H9 (cell line): Measurements from ENCODE around the gene GPR137B. TPM values are rescaled to one million over a fixed set of nuclear protein-coding genes. Genes with fewer than 3 reads are reported as not detected.

Experiments
- DNase-seq: peaks from one replicate; pipeline ENCODE4 v3.0.0-alpha.2; 2017
- H2AFZ ChIP-seq: one replicate; pipeline ENCODE4 v1.6.1; 2013; ENCODE audit warnings: mild to moderate bottlenecking, low read length, control low read depth, moderate library complexity
- H2AK5ac ChIP-seq: 2 replicates; pipeline ENCODE4 v1.6.1; 2013; ENCODE audit warnings: low read length, control low read depth, mixed read lengths; ENCODE audit not compliant: insufficient read length
- H2BK120ac ChIP-seq: one replicate; pipeline ENCODE4 v1.6.1; 2013; ENCODE audit warnings: low read depth, mild to moderate bottlenecking, low read length, control low read depth, inconsistent platforms; ENCODE audit not compliant: poor library complexity, severe bottlenecking
- H2BK12ac ChIP-seq: 2 replicates; pipeline ENCODE4 v1.6.1; 2013; ENCODE audit warnings: low read length, control low read depth, mixed read lengths, low read depth; ENCODE audit not compliant: insufficient read length
- H2BK15ac ChIP-seq: 2 replicates; pipeline ENCODE4 v1.6.1; 2013; ENCODE audit warnings: low read depth, low read length, control low read depth
- H2BK20ac ChIP-seq: one replicate; pipeline ENCODE4 v1.6.1; 2013; ENCODE audit warnings: low read depth, mild to moderate bottlenecking, low read length, control low read depth, inconsistent platforms; ENCODE audit not compliant: poor library complexity, severe bottlenecking
- H2BK5ac ChIP-seq: 2 replicates; pipeline ENCODE4 v1.6.1; 2013; ENCODE audit warnings: low read length, control low read depth, mixed read lengths; ENCODE audit not compliant: insufficient read length
- H3K14ac ChIP-seq: 2 replicates; pipeline ENCODE4 v1.6.1; 2013; ENCODE audit warnings: low read length, control low read depth; ENCODE audit not compliant: insufficient read depth
- H3K18ac ChIP-seq: 2 replicates; pipeline ENCODE4 v1.6.1; 2013; ENCODE audit warnings: low read depth, mild to moderate bottlenecking, mixed read lengths, low read length, control low read depth; ENCODE audit not compliant: insufficient read length
- H3K23ac ChIP-seq: 2 replicates; pipeline ENCODE4 v1.6.1; 2013; ENCODE audit warnings: low read length, control low read depth, mixed read lengths, low read depth; ENCODE audit not compliant: insufficient read length
- H3K23me2 ChIP-seq: 2 replicates; pipeline ENCODE4 v1.6.1; 2013; ENCODE audit warnings: low read depth, mild to moderate bottlenecking, mixed read lengths, low read length, control low read depth; ENCODE audit not compliant: insufficient read length, poor library complexity, severe bottlenecking
- H3K27ac ChIP-seq: 2 replicates; pipeline ENCODE4 v1.5.1; 2013; ENCODE audit warnings: low read length, control low read depth, mixed read lengths, low read depth; ENCODE audit not compliant: insufficient read length
- H3K27me3 ChIP-seq: 2 replicates; pipeline ENCODE4 v1.6.1; 2013; ENCODE audit warnings: low read length, control low read depth, inconsistent platforms; ENCODE audit not compliant: insufficient read depth
- H3K4ac ChIP-seq: 2 replicates; pipeline ENCODE4 v1.6.1; 2013; ENCODE audit warnings: low read depth, mild to moderate bottlenecking, control low read depth, inconsistent platforms, low read length, moderate library complexity
- H3K4me1 ChIP-seq: 2 replicates; pipeline ENCODE4 v1.6.1; 2013; ENCODE audit warnings: low read length, control low read depth, inconsistent platforms; ENCODE audit not compliant: insufficient read depth
- H3K4me2 ChIP-seq: 2 replicates; pipeline ENCODE4 v1.6.1; 2013; ENCODE audit warnings: low read length, control low read depth, mixed read lengths; ENCODE audit not compliant: insufficient read length, insufficient read depth
- H3K56ac ChIP-seq: 2 replicates; pipeline ENCODE4 v1.6.1; 2013; ENCODE audit warnings: low read depth, mild to moderate bottlenecking, mixed read lengths, low read length, control low read depth; ENCODE audit not compliant: insufficient read length
- H3K79me1 ChIP-seq: 2 replicates; pipeline ENCODE4 v1.6.1; 2013; ENCODE audit warnings: low read depth, mild to moderate bottlenecking, moderate library complexity, low read length, control low read depth, inconsistent platforms; ENCODE audit not compliant: insufficient read depth, poor library complexity, severe bottlenecking
- H3K79me2 ChIP-seq: 2 replicates; pipeline ENCODE4 v1.6.1; 2013; ENCODE audit warnings: low read length, control low read depth, inconsistent platforms; ENCODE audit not compliant: insufficient read depth
- H3K9ac ChIP-seq: 2 replicates; pipeline ENCODE4 v1.6.1; 2013; ENCODE audit warnings: low read length, control low read depth, mixed read lengths; ENCODE audit not compliant: insufficient read length; ENCODE audit errors: extremely low read depth
- H3K9me3 ChIP-seq: one replicate; pipeline ENCODE4 v1.6.1; 2013; ENCODE audit warnings: low read depth, low read length, inconsistent platforms; ENCODE audit not compliant: control insufficient read depth
- H3T11ph ChIP-seq: one replicate; pipeline ENCODE4 v1.6.1; 2013; ENCODE audit warnings: mild to moderate bottlenecking, low read length, control low read depth, inconsistent platforms
- H4K20me1 ChIP-seq: one replicate; pipeline ENCODE4 v1.6.1; 2013; ENCODE audit not compliant: control insufficient read depth, insufficient read length, insufficient read depth
- H4K5ac ChIP-seq: 2 replicates; pipeline ENCODE4 v1.6.1; 2013; ENCODE audit warnings: low read depth, mild to moderate bottlenecking, mixed read lengths, low read length, control low read depth; ENCODE audit not compliant: insufficient read length
- H4K8ac ChIP-seq: replicated peaks from 2 replicates; pipeline ENCODE4 v1.6.1; 2013; ENCODE audit warnings: low read length, control low read depth, mixed read lengths, low read depth; ENCODE audit not compliant: insufficient read length
- H4K91ac ChIP-seq: 2 replicates; pipeline ENCODE4 v1.6.1; 2013; ENCODE audit warnings: low read depth, mild to moderate bottlenecking, moderate library complexity, mixed read lengths, low read length, control low read depth; ENCODE audit not compliant: insufficient read length
- H3K27ac Mint-ChIP-seq, 3 experiments: 2 replicates in 2 of 3; 3 replicates in 1 of 3; pipeline ENCODE4 v1.8.0; 2020 to 2021; ENCODE audit warnings: mixed read lengths in 3 of 3, mild to moderate bottlenecking in 1 of 3, moderate library complexity in 1 of 3
- H3K27me3 Mint-ChIP-seq: 2 replicates; pipeline ENCODE4 v1.8.0; 2021; ENCODE audit warnings: low read depth, mild to moderate bottlenecking, moderate library complexity, mixed read lengths
- H3K36me3 Mint-ChIP-seq, 3 experiments: 2 replicates in 2 of 3; 3 replicates in 1 of 3; pipeline ENCODE4 v1.8.0; 2020 to 2021; ENCODE audit warnings: low read depth in 3 of 3, mixed read lengths in 3 of 3; ENCODE audit not compliant: insufficient read depth in 1 of 3
- H3K4me1 Mint-ChIP-seq, 2 experiments: 2 replicates each; pipeline ENCODE4 v1.8.0; 2020; ENCODE audit warnings: mixed read lengths in 2 of 2
- H3K4me3 Mint-ChIP-seq, 2 experiments: 2 replicates in 1 of 2; 3 replicates in 1 of 2; pipeline ENCODE4 v1.8.0; 2020 to 2021; ENCODE audit warnings: mild to moderate bottlenecking in 2 of 2, mixed read lengths in 2 of 2, moderate library complexity in 1 of 2
- H3K9me3 Mint-ChIP-seq, 2 experiments: 2 replicates in 1 of 2; 3 replicates in 1 of 2; pipeline ENCODE4 v1.8.0; 2020; ENCODE audit warnings: mild to moderate bottlenecking in 2 of 2, mixed read lengths in 2 of 2, moderate library complexity in 1 of 2
- WGBS: extraction: QIAGEN DNeasy Blood & Tissue Kit; methylation state at CpG from one replicate; pipeline ENCODE4 v1.1.7; 2013; ENCODE audit warnings: missing lambda C conversion rate, low lambda C conversion rate, mixed read lengths; ENCODE audit not compliant: insufficient read length; ENCODE audit errors: extremely low coverage; 5-methylcytosine and 5-hydroxymethylcytosine counted together
- total RNA-seq: library from RNA; stranded (reverse); gene quantifications from 2 replicates; pipeline ENCODE4 v1.2.1, GENCODE V29; 2021
- TF ChIP-seq, protein P1 (sequence below): fragments of 200-600 bp; sonication (generic); conservative IDR thresholded peaks from 3 replicates; pipeline ENCODE4 v1.8.0; 2021; ENCODE audit warnings: antibody characterized with exemption, mild to moderate bottlenecking

GPR137B gene
- total RNA-seq, 1 experiment from 2014 or later = 5.9 TPM

DNA sequence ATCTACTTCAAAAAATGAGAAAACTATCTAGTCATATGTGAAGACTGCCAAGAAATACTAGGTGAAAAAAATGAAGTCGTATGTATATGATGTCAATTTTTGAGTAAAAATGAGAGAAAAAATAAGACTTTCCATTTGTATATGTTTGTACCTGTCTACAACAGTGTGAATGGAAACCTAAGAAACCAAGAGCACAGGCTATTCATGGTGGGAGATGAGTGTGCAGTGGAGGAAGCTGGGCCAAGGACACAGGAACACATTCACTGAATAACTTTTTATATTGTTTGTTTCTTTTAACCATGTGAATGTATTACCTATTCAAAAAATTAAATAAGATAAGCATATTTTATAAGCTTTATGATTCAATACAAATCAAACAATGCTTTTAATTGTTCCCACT lies 72.4 kb downstream of the GPR137B start:
- Mint-ChIP-seq H3K27ac (no peak overlapping the region), H3K36me3 (no peaks in the 10 kb centered on the region), H3K4me3 (no peak overlapping the region; a peak in 1 of 5 replicates), H3K27me3 (no peaks in the 10 kb centered on the region), H3K9me3 (no peaks in the 10 kb centered on the region), H3K4me1 (0 out of 4 replicates have a peak, but pooled peaks cover 0 to 3% of the 10 kb centered on the region in 2 experiments)
- H3T11ph ChIP-seq = no peak overlapping the region
- no peak overlapping the region for H3K18ac ChIP-seq
- H3K4me1 ChIP-seq = no peaks in the 10 kb centered on the region
- DNase-seq = no peak
- no peak overlapping the region for H2BK15ac ChIP-seq
- no peak overlapping the region for H4K91ac ChIP-seq
- H2BK120ac ChIP-seq = no peak overlapping the region
- no peak overlapping the region for H3K56ac ChIP-seq
- no peaks in the 10 kb centered on the region for H3K9me3 ChIP-seq
- TF ChIP-seq, protein P1, sequence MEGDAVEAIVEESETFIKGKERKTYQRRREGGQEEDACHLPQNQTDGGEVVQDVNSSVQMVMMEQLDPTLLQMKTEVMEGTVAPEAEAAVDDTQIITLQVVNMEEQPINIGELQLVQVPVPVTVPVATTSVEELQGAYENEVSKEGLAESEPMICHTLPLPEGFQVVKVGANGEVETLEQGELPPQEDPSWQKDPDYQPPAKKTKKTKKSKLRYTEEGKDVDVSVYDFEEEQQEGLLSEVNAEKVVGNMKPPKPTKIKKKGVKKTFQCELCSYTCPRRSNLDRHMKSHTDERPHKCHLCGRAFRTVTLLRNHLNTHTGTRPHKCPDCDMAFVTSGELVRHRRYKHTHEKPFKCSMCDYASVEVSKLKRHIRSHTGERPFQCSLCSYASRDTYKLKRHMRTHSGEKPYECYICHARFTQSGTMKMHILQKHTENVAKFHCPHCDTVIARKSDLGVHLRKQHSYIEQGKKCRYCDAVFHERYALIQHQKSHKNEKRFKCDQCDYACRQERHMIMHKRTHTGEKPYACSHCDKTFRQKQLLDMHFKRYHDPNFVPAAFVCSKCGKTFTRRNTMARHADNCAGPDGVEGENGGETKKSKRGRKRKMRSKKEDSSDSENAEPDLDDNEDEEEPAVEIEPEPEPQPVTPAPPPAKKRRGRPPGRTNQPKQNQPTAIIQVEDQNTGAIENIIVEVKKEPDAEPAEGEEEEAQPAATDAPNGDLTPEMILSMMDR = no peak
- no peak overlapping the region for H2AK5ac ChIP-seq
- H2BK20ac ChIP-seq = no peak overlapping the region
- H3K79me2 ChIP-seq = no peaks in the 10 kb centered on the region
- H4K5ac ChIP-seq = no peak overlapping the region
- H3K23me2 ChIP-seq = no peaks in the 10 kb centered on the region
- no peak overlapping the region for H2AFZ ChIP-seq
- H2BK5ac ChIP-seq = no peak overlapping the region
- no peak overlapping the region for H3K4me2 ChIP-seq
- no peaks in the 10 kb centered on the region for H3K27me3 ChIP-seq
- H3K9ac ChIP-seq = no peak overlapping the region
- H4K20me1 ChIP-seq = no peaks in the 10 kb centered on the region
- H3K79me1 ChIP-seq = no peaks in the 10 kb centered on the region
- WGBS = no CpG with 5 or more reads among the region's 1 CpG
- no peak overlapping the region for H4K8ac ChIP-seq
- no peak overlapping the region for H3K4ac ChIP-seq
- no peak overlapping the region for H3K14ac ChIP-seq
- H3K23ac ChIP-seq = no peak overlapping the region
- no peak overlapping the region for H2BK12ac ChIP-seq
- H3K27ac ChIP-seq = no peak overlapping the region
